ENCODE results near the gene SEMA5A. TPM values are rescaled to one million over a fixed set of nuclear protein-coding genes. Genes with fewer than 3 reads are reported as not detected.

SEMA5A gene
- polyA plus RNA-seq, 1 donor (not counting 4 experiments of a cell fraction or from before 2014, with no cell fraction given), result 0.16 TPM

DNA sequence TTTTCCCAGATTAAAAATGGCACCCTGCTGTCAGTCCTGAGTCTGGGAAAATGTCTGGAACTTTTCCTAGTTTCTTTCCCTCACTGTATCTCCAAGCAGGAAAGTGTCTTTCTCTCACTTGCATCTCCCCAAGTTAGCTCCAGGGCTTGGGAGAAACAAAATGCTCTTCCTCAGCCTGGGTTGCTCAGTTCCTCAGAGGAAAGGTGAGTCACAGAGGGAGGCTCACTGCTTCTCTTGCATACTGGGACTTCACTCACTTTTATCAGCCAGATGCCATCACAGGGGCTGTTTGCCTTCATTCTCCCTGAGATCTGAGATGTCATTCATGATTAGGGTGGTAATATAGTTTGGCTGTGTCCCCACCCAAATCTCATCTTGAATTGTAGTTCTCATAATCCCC, 519.9 kb downstream of the SEMA5A start:
- Histone ChIP-seq H3K27ac (ENCODE audit: control insufficient read depth, insufficient read depth, low read length) (no peak overlapping the region), H3K9me1 (ENCODE audit: control insufficient read depth, extremely low read depth, insufficient read depth, low read length) (no peaks in the 10 kb centered on the region), H3K9ac (ENCODE audit: control insufficient read depth, extremely low read depth, insufficient read depth, low read length) (no peak overlapping the region), H3K27me3 (ENCODE audit: control insufficient read depth, extremely low read depth, insufficient read depth, low read length) (no peaks in the 10 kb centered on the region), H3K79me2 (ENCODE audit: control insufficient read depth, insufficient read depth, low read length) (no peaks in the 10 kb centered on the region), H3K9me3 (ENCODE audit: control insufficient read depth, low read depth, low read length) (no peaks in the 10 kb centered on the region), H4K20me1 (ENCODE audit: control insufficient read depth, extremely low read depth, insufficient read depth, low read length) (no peaks in the 10 kb centered on the region), H3K36me3 (ENCODE audit: control insufficient read depth in 2 of 2, extremely low read depth in 1 of 2, insufficient read depth in 2 of 2, low read length in 2 of 2) (no peaks in the 10 kb centered on the region), H3K4me3 (ENCODE audit: control insufficient read depth in 2 of 3, extremely low read depth in 1 of 3, insufficient read depth in 2 of 3, low read depth in 1 of 3, low read length in 3 of 3) (no peak overlapping the region), H3K4me2 (ENCODE audit: control insufficient read depth, extremely low read depth, insufficient read depth, low read depth, low read length) (no peak overlapping the region), H3K4me1 (ENCODE audit: control insufficient read depth, extremely low read depth, insufficient read depth, low read length) (no peaks in the 10 kb centered on the region), H2AFZ (ENCODE audit: control insufficient read depth, low read length) (no peak overlapping the region)
- TF ChIP-seq EZH2 (IDR thresholded peaks at IDR 0.05; ENCODE audit: low read length) (no peak), CTCF (optimal IDR thresholded peaks at IDR 0.05 in 1 of 3, IDR thresholded peaks at IDR 0.05 in 1 of 3, conservative IDR thresholded peaks at IDR 0.05 in 1 of 3; ENCODE audit: extremely low read depth in 1 of 3, insufficient read depth in 2 of 3, low read length in 3 of 3) (no peak)
- peak; percentile 44 for FAIRE-seq
- dilution Hi-C loops (cut with MboI; ENCODE audit: extremely low pct_ligation_motif_present, low sequenced_read_pairs), result no loop called here
- no peak for DNase-seq (ENCODE audit: low read depth, low spot score)

DNA sequence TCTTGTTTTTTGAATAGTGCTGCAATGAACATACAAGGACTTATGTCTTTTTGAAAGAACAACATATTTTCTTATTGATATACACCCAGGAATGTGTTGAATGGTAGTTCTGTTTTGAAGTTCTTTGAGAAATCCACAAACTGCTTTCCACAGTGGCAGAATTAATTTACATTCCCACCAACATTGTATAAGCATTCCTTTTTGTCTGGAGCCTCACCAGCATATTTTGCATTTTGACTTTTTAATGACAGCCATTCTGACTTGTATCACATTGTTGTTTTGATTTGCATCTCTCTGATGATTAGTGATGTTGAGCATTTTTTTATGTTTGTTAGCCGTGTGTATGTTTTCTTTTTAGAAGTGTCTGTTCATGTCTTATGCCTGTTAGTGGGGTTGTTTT, 524.9 kb downstream of the SEMA5A start:
- DNase-seq (ENCODE audit: low read depth, low spot score) (no peak), FAIRE-seq (no peak)
- TF ChIP-seq CTCF (optimal IDR thresholded peaks at IDR 0.05 in 1 of 3, IDR thresholded peaks at IDR 0.05 in 1 of 3, conservative IDR thresholded peaks at IDR 0.05 in 1 of 3; ENCODE audit: extremely low read depth in 1 of 3, insufficient read depth in 2 of 3, low read length in 3 of 3) (no peak), EZH2 (IDR thresholded peaks at IDR 0.05; ENCODE audit: low read length) (no peak)
- Histone ChIP-seq H3K9ac (ENCODE audit: control insufficient read depth, extremely low read depth, insufficient read depth, low read length) (no peak overlapping the region), H3K36me3 (ENCODE audit: control insufficient read depth in 2 of 2, extremely low read depth in 1 of 2, insufficient read depth in 2 of 2, low read length in 2 of 2) (no peaks in the 10 kb centered on the region), H3K4me2 (ENCODE audit: control insufficient read depth, extremely low read depth, insufficient read depth, low read depth, low read length) (no peak overlapping the region), H3K27ac (ENCODE audit: control insufficient read depth, insufficient read depth, low read length) (no peak overlapping the region), H2AFZ (ENCODE audit: control insufficient read depth, low read length) (no peak overlapping the region), H3K9me1 (ENCODE audit: control insufficient read depth, extremely low read depth, insufficient read depth, low read length) (no peaks in the 10 kb centered on the region), H3K9me3 (ENCODE audit: control insufficient read depth, low read depth, low read length) (no peaks in the 10 kb centered on the region), H3K27me3 (ENCODE audit: control insufficient read depth, extremely low read depth, insufficient read depth, low read length) (no peaks in the 10 kb centered on the region), H3K4me3 (ENCODE audit: control insufficient read depth in 2 of 3, extremely low read depth in 1 of 3, insufficient read depth in 2 of 3, low read depth in 1 of 3, low read length in 3 of 3) (no peak overlapping the region), H3K79me2 (ENCODE audit: control insufficient read depth, insufficient read depth, low read length) (no peaks in the 10 kb centered on the region), H3K4me1 (ENCODE audit: control insufficient read depth, extremely low read depth, insufficient read depth, low read length) (no peaks in the 10 kb centered on the region), H4K20me1 (ENCODE audit: control insufficient read depth, extremely low read depth, insufficient read depth, low read length) (no peaks in the 10 kb centered on the region)
- dilution Hi-C loops (cut with MboI; ENCODE audit: extremely low pct_ligation_motif_present, low sequenced_read_pairs), result no loop called here

Data from keratinocyte (primary cell).